Testis (tissue), 3 donors: ENCODE results near the gene GNAO1. TPM values are rescaled to one million over a fixed set of nuclear protein-coding genes. Genes with fewer than 3 reads are reported as not detected.

Source experiments
- DNase-seq: peaks from one replicate; pipeline ENCODE4 v3.0.0-alpha.2; 2019
- H3K27ac ChIP-seq, 2 donors: fragments of 200-600 bp; sonication (generic); one replicate each; pipeline ENCODE4 v1.5.1; 2019
- H3K27me3 ChIP-seq: fragments of 200-600 bp; sonication (generic); one replicate; pipeline ENCODE4 v1.5.1; 2019
- H3K36me3 ChIP-seq: fragments of 200-600 bp; sonication (generic); one replicate; pipeline ENCODE4 v1.5.1; 2017; ENCODE audit warnings: low read depth; ENCODE audit errors: missing control alignments
- H3K4me1 ChIP-seq: fragments of 200-600 bp; sonication (generic); one replicate; pipeline ENCODE4 v1.5.1; 2019
- H3K4me3 ChIP-seq, 2 donors: fragments of 200-600 bp; sonication (generic); one replicate each; pipeline ENCODE4 v1.5.1; 2017 to 2019
- H3K9me3 ChIP-seq: fragments of 200-600 bp; sonication (generic); one replicate; pipeline ENCODE4 v1.5.1; 2017
- CTCF ChIP-seq, 3 experiments: fragments of 450-650 bp in 2 of 3; fragments of 200-600 bp in 1 of 3; sonication (generic) in 1 of 3; IDR thresholded peaks; one replicate each; pipeline ENCODE4 v1.5.1; 2016 to 2019; ENCODE audit warnings: antibody characterized with exemption in 3 of 3, mild to moderate bottlenecking in 2 of 3, moderate library complexity in 1 of 3
- POLR2A ChIP-seq: fragments of 450-650 bp; IDR thresholded peaks from one replicate; pipeline ENCODE4 v1.6.1; 2017; ENCODE audit warnings: antibody characterized with exemption, mild to moderate bottlenecking, moderate library complexity
- WGBS, 2 donors: methylation state at CpG; one replicate each; pipeline ENCODE4 v1.1.5; 2018; 5-methylcytosine and 5-hydroxymethylcytosine counted together
- intact Hi-C: fragments of 100-400 bp; cut with DNase I; formaldehyde crosslinking; loops from one replicate; pipeline ENCODE4 v1.15.1; 2023; ENCODE audit warnings: low total_unique reads
- polyA plus RNA-seq: library from polyadenylated mRNA; stranded (reverse); fragments of 350-450 nt; fragmentation: Illumina TruSeq; extraction: RNeasy Lipid Tissue Mini Kit (QIAGEN cat#74804); gene quantifications from one replicate; pipeline ENCODE4 v1.2.3, GENCODE V29; 2014; ENCODE audit warnings: low read depth, low replicate concordance; ENCODE audit not compliant: insufficient read depth
- total RNA-seq, 2 donors: library from RNA; depleted of rRNA; stranded (reverse); fragments of >200 nt; gene quantifications; one replicate each; pipeline ENCODE4 v1.2.3, GENCODE V29; 2016

The GNAO1 gene
- total and polyA plus RNA-seq, 3 donors from 2014 or later: 28.6 to 37.1 (median 33.3) TPM

DNA sequence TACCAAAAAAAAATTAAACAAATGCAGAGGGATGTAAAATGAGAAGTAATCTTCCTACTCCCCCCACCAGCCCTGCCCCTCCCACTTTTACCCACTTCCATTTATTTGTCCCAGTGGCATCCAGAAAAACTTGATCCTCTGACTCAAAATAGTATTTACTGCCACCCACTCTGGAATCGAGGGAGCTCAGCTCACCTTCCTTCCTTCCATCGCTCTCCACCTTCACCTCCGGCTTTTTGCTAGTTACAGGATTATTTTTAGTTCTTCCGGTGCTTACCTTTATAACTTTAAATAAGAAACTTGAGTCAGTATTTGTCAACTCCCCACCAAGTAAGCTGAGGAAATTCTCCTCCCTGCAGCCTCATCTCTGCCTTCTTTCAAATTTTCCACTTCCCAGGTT is 139.2 kb downstream of the GNAO1 start:
- no peak overlapping the region for H3K27ac ChIP-seq
- intact Hi-C loops: no loop called here
- H3K9me3 ChIP-seq: no peaks in the 10 kb centered on the region
- no peak for DNase-seq
- 81 to 90% methylated on average over 4 of the region's 4 CpGs for WGBS, 2 donors
- H3K27me3 ChIP-seq: no peaks in the 10 kb centered on the region
- TF ChIP-seq CTCF (IDR thresholded peaks at IDR 0.05) (no peak), POLR2A (no peak)
- no peak overlapping the region for H3K4me3 ChIP-seq
- H3K36me3 ChIP-seq: no peaks in the 10 kb centered on the region
- no peaks in the 10 kb centered on the region for H3K4me1 ChIP-seq

DNA sequence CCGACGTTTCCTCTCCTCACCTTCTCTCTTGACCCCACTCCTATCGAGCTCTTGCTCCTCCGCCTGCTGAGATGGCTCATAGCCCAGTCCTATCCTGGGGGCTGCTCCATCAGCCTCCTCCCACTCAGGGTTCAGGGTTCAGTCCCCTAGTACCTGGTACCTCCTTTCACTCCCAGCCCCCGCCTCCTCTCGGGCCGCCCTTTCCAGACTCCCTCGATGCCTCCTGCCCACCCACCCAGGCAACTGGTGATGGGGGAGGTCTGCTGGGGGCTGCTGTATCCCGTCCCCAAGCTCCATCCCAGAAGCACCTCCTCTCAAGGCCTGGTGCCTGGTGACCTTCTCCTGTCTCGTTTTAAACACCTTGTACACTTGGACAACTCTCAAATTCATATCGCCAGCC is 140.1 kb downstream of the GNAO1 start:
- DNase-seq: no peak
- no peaks in the 10 kb centered on the region for H3K27me3 ChIP-seq
- 72 to 82% methylated on average over 11 of the region's 11 CpGs for WGBS, 2 donors
- no peak overlapping the region for H3K27ac ChIP-seq
- H3K4me3 ChIP-seq: no peak overlapping the region
- H3K9me3 ChIP-seq: no peaks in the 10 kb centered on the region
- H3K4me1 ChIP-seq: no peaks in the 10 kb centered on the region
- no peaks in the 10 kb centered on the region for H3K36me3 ChIP-seq
- intact Hi-C loops: no loop called here
- TF ChIP-seq CTCF (IDR thresholded peaks at IDR 0.05): no peak
- TF ChIP-seq POLR2A: no peak

DNA sequence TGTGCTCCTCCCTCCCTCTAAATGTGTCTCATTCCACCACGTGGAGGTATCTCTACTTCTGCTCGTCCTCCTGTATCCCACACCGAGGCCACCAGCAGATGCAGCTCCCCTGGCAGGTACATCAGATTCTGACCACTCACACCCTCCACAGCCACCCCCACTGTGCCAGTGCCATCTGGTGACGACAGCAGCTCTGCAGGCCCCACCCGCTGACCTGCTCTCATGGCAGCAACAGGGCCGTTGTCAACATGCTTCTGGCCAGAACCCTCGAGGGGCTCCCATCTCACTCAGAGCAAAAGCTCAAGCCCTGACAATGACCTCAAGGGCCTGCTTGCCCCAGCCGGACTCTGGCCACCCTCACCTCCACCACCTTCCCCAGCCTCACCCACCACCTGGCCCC is 140.6 kb downstream of the GNAO1 start:
- Histone ChIP-seq H3K9me3 (no peaks in the 10 kb centered on the region), H3K36me3 (no peaks in the 10 kb centered on the region), H3K27ac (no peak overlapping the region), H3K4me3 (no peak overlapping the region), H3K27me3 (no peaks in the 10 kb centered on the region), H3K4me1 (no peaks in the 10 kb centered on the region)
- TF ChIP-seq POLR2A: no peak
- TF ChIP-seq CTCF (IDR thresholded peaks at IDR 0.05): no peak
- no peak for DNase-seq
- WGBS, 2 donors: 64 to 69% methylated on average over 8 of the region's 8 CpGs
- intact Hi-C loops: no loop called here

DNA sequence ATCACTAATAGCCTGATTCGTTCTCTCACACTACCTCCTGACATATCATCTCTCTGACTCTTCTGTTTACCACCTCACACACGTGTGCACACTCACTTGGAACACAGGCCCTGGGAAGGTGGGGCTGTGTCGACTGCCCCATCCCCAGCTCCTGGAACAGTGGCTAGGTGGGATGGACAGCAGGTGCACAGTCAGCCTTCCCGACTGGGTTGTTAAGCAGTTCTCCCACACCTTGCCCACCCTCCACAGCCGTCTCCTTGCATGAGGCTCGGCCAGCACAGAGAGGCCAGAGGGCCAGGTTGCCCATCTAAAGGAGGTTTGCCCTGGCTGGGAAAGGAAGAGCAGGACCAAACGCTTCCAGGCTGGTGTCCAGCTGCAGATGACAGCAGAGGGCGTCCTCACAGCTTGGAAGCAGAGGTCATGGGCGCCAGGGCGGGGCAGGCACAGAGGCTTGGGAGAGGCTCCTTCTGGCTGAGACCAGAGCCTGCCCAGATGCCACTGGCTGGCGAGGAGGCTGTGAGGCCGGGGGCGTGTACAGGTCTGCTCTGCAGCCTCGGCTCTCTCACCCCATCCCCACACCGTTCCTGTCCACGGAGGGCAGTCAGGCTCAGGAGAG is 141.3 kb downstream of the GNAO1 start:
- intact Hi-C loops: no loop called here
- no peaks in the 10 kb centered on the region for H3K4me1 ChIP-seq
- H3K4me3 ChIP-seq: no peak overlapping the region
- no peaks in the 10 kb centered on the region for H3K9me3 ChIP-seq
- no peaks in the 10 kb centered on the region for H3K36me3 ChIP-seq
- no peaks in the 10 kb centered on the region for H3K27me3 ChIP-seq
- TF ChIP-seq POLR2A (no peak), CTCF (IDR thresholded peaks at IDR 0.05) (peak in 2 of 3 experiments; percentile 21 to 39)
- 51 to 70% methylated on average over 6 to 16 of the region's 16 CpGs for WGBS, 2 donors
- H3K27ac ChIP-seq: no peak overlapping the region
- peak; percentile 90 for DNase-seq

DNA sequence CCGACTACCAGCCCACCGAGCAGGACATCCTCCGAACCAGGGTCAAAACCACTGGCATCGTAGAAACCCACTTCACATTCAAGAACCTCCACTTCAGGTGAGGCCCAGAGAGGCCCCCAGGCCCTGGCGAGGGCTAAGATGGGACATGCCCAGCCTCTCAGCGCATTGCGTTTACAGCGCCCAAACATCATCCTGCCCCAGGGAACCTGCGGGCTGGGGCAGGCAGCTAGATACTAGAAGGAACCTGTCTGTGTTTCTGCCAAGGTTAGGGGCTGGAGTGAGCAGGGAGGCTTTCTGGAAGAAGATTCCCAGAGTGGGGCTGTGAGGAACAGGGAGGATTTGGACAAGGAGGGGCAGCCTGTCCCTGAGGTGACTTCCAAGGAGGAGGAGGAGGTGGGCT is 143.5 kb downstream of the GNAO1 start:
- no peaks in the 10 kb centered on the region for H3K9me3 ChIP-seq
- H3K27me3 ChIP-seq: no peaks in the 10 kb centered on the region
- H3K4me1 ChIP-seq: no peaks in the 10 kb centered on the region
- H3K4me3 ChIP-seq: no peak overlapping the region
- TF ChIP-seq CTCF (IDR thresholded peaks at IDR 0.05): no peak
- TF ChIP-seq POLR2A: no peak
- H3K27ac ChIP-seq: no peak overlapping the region
- intact Hi-C loops: no loop called here
- DNase-seq: no peak
- H3K36me3 ChIP-seq: no peaks in the 10 kb centered on the region
- 93% methylated on average over 9 of the region's 9 CpGs; no CpG with 5 or more reads in 1 of the 2 donors for WGBS, 2 donors
